ENCODE results near the gene PIP5K1A. TPM values are rescaled to one million over a fixed set of nuclear protein-coding genes. Genes with fewer than 3 reads are reported as not detected.

PIP5K1A gene
- total RNA-seq, 1 donor, result 67.7 TPM

DNA sequence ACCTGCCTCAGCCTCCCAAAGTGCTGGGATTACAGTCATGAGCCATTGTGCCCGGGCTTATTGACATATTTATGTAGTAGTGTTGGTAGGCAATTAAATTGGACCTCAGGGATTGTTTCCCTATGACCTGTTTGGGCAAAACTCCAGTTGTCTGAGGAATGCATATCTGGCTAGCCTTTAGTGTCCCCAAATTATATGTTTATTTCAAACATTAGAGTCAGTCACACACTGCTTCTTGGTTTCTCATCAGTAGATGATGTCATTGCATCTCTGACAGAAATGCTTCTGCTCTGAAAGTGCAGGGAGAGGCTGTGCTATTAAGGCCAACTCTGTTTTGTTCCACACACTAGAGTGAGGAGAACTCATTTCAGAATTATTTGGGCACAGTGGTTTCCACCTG is 12.5 kb downstream of the PIP5K1A start:
- H3K27me3 ChIP-seq (ENCODE audit: insufficient read depth, low read length), result no peaks in the 10 kb centered on the region
- peak overlapping the region; percentile 53 for H3K27ac ChIP-seq (ENCODE audit: low read depth, low read length)
- H3K36me3 ChIP-seq (ENCODE audit: insufficient read depth, low read length), result peaks cover 53% of the 10 kb centered on the region
- H3K4me3 ChIP-seq (ENCODE audit: insufficient read depth, low read length), result no peak overlapping the region
- TF ChIP-seq, protein P1, sequence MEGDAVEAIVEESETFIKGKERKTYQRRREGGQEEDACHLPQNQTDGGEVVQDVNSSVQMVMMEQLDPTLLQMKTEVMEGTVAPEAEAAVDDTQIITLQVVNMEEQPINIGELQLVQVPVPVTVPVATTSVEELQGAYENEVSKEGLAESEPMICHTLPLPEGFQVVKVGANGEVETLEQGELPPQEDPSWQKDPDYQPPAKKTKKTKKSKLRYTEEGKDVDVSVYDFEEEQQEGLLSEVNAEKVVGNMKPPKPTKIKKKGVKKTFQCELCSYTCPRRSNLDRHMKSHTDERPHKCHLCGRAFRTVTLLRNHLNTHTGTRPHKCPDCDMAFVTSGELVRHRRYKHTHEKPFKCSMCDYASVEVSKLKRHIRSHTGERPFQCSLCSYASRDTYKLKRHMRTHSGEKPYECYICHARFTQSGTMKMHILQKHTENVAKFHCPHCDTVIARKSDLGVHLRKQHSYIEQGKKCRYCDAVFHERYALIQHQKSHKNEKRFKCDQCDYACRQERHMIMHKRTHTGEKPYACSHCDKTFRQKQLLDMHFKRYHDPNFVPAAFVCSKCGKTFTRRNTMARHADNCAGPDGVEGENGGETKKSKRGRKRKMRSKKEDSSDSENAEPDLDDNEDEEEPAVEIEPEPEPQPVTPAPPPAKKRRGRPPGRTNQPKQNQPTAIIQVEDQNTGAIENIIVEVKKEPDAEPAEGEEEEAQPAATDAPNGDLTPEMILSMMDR (IDR thresholded peaks at IDR 0.05; ENCODE audit: extremely low read depth, low read depth, low read length), result no peak
- H3K79me2 ChIP-seq (ENCODE audit: insufficient read depth, low read length), result peaks cover 99% of the 10 kb centered on the region
- H3K4me2 ChIP-seq (ENCODE audit: insufficient read depth, low read length), result no peak overlapping the region
- H4K20me1 ChIP-seq (ENCODE audit: insufficient read depth, low read length), result peaks cover 58% of the 10 kb centered on the region
- no peaks in the 10 kb centered on the region for H3K9me3 ChIP-seq (ENCODE audit: low read depth, low read length)
- peak; percentile 68 for DNase-seq (ENCODE audit: insufficient read length, low spot score, missing footprints)
- H3K4me1 ChIP-seq (ENCODE audit: insufficient read depth, low read length), result peaks cover 5% of the 10 kb centered on the region
- H2AFZ ChIP-seq (ENCODE audit: low read length), result no peak overlapping the region

DNA sequence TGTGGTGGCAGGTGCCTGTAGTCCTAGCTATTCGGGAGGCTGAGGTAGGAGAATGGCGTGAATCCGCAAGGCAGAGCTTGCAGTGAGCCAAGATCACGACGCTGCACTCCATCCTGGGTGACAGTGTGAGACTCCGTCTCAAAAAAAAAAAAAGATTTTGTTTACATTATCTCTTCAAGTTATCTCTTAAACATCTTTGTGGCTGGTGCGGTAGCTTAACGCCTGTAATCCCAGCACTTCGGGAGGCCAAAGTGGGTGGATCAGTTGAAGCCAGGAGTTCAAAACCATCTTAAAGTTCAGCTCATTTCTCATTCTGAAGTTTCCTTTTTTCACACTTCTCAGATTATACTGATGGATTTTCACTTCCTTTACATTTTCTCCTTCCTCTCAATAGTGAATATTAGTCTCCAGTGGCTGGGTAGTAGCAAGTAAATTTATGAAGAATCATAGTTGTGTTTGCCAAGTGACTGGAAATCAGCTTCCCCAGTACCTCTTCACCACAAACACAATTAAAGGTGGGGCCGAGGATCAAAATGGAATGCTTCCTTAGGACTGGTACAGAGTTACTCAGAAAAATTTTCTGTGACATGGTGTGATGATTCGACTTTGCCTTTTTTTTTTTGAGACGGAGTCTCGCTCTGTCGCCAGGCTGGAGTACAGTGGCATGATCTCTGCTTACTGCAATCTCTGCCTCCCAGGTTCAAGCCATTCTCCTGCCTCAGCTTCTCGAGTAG is 13.8 kb downstream of the PIP5K1A start:
- H3K79me2 ChIP-seq (ENCODE audit: insufficient read depth, low read length), result peaks cover 98% of the 10 kb centered on the region
- peaks cover 46% of the 10 kb centered on the region for H3K36me3 ChIP-seq (ENCODE audit: insufficient read depth, low read length)
- no peak overlapping the region for H3K4me3 ChIP-seq (ENCODE audit: insufficient read depth, low read length)
- H3K9me3 ChIP-seq (ENCODE audit: low read depth, low read length), result no peaks in the 10 kb centered on the region
- DNase-seq (ENCODE audit: insufficient read length, low spot score, missing footprints), result no peak
- TF ChIP-seq, protein P1 (IDR thresholded peaks at IDR 0.05; ENCODE audit: extremely low read depth, low read depth, low read length), result no peak
- no peak overlapping the region for H2AFZ ChIP-seq (ENCODE audit: low read length)
- H3K4me2 ChIP-seq (ENCODE audit: insufficient read depth, low read length), result no peak overlapping the region
- peaks cover 5% of the 10 kb centered on the region for H3K4me1 ChIP-seq (ENCODE audit: insufficient read depth, low read length)
- no peaks in the 10 kb centered on the region for H3K27me3 ChIP-seq (ENCODE audit: insufficient read depth, low read length)
- no peak overlapping the region for H3K27ac ChIP-seq (ENCODE audit: low read depth, low read length)
- peaks cover 57% of the 10 kb centered on the region for H4K20me1 ChIP-seq (ENCODE audit: insufficient read depth, low read length)

DNA sequence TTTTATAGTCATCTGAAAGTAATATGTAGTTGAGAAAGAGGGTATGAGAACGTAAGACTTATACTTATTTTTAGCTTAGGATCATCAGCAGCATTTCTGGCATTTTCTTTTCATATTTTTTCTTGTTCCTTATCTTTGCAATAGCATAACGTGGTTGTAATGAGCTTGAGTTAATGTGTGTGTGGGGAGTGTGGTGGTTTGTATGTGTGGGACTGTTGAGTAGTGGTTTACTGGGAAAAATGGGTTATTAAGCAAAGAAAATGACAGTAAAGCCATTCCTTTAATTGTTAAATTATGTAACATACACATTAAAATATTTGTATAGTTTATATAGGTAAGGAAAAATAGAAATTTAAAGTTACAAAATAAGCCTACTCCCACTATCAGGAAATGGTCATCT is 15.2 kb downstream of the PIP5K1A start:
- no peak overlapping the region for H3K4me2 ChIP-seq (ENCODE audit: insufficient read depth, low read length)
- peaks cover 98% of the 10 kb centered on the region for H3K79me2 ChIP-seq (ENCODE audit: insufficient read depth, low read length)
- no peak overlapping the region for H3K4me3 ChIP-seq (ENCODE audit: insufficient read depth, low read length)
- H3K4me1 ChIP-seq (ENCODE audit: insufficient read depth, low read length), result peaks cover 5% of the 10 kb centered on the region
- H3K27ac ChIP-seq (ENCODE audit: low read depth, low read length), result no peak overlapping the region
- TF ChIP-seq, protein P1 (IDR thresholded peaks at IDR 0.05; ENCODE audit: extremely low read depth, low read depth, low read length), result no peak
- no peak for DNase-seq (ENCODE audit: insufficient read length, low spot score, missing footprints)
- H2AFZ ChIP-seq (ENCODE audit: low read length), result no peak overlapping the region
- peaks cover 63% of the 10 kb centered on the region for H4K20me1 ChIP-seq (ENCODE audit: insufficient read depth, low read length)
- no peaks in the 10 kb centered on the region for H3K9me3 ChIP-seq (ENCODE audit: low read depth, low read length)
- peaks cover 40% of the 10 kb centered on the region for H3K36me3 ChIP-seq (ENCODE audit: insufficient read depth, low read length)
- no peaks in the 10 kb centered on the region for H3K27me3 ChIP-seq (ENCODE audit: insufficient read depth, low read length)

DNA sequence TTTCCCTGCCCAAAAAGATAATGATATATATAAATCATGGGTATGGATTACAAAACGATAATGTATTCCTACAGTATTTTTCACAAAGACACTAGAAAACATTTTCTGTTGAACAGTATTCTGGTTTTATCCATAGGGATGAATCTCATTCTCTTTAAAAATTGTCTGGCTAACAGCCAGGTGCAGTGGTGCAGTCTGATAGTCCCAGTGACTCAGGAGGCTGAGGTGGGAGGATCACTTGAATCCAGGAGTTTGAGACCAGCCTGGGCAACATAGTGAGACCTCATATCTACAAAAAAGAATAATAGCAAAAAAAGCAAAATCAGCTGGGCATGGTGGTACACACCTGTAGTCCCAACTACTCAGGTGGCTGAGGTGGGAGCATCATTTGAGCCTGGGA is 23.3 kb downstream of the PIP5K1A start:
- Histone ChIP-seq H3K4me1 (ENCODE audit: insufficient read depth, low read length) (peaks cover 9% of the 10 kb centered on the region), H3K79me2 (ENCODE audit: insufficient read depth, low read length) (peaks cover 91% of the 10 kb centered on the region), H3K4me3 (ENCODE audit: insufficient read depth, low read length) (no peak overlapping the region), H4K20me1 (ENCODE audit: insufficient read depth, low read length) (peaks cover 47% of the 10 kb centered on the region), H3K4me2 (ENCODE audit: insufficient read depth, low read length) (no peak overlapping the region), H3K27ac (ENCODE audit: low read depth, low read length) (no peak overlapping the region), H3K36me3 (ENCODE audit: insufficient read depth, low read length) (peaks cover 24% of the 10 kb centered on the region), H3K27me3 (ENCODE audit: insufficient read depth, low read length) (no peaks in the 10 kb centered on the region), H2AFZ (ENCODE audit: low read length) (no peak overlapping the region), H3K9me3 (ENCODE audit: low read depth, low read length) (no peaks in the 10 kb centered on the region)
- TF ChIP-seq, protein P1 (IDR thresholded peaks at IDR 0.05; ENCODE audit: extremely low read depth, low read depth, low read length), result no peak
- DNase-seq (ENCODE audit: insufficient read length, low spot score, missing footprints), result no peak

Measured in osteoblast (primary cell).